IMR-90 (cell line): ENCODE results near the gene NPBWR2. TPM values are rescaled to one million over a fixed set of nuclear protein-coding genes. Genes with fewer than 3 reads are reported as not detected.

ENCODE experiments used
- ATAC-seq: fragments of 200-7000 bp; cut with Tn5 transposase; 2 replicates; pipeline ENCODE4 v1.9.1; 2020; ENCODE audit warnings: low read depth, mild to moderate bottlenecking, moderate library complexity
- BruUV-seq: library from RNA; stranded (reverse); fragments of 400-500 nt; replicated peaks from 2 replicates; lab custom pipeline; 2021; lab: Mats Ljungman, UMichigan
- CTCF ChIA-PET: fragments of 300-600 bp; formaldehyde crosslinking; extraction: SDS; loops from one replicate; lab custom pipeline; 2021; ENCODE audit warnings: antibody characterized with exemption; lab: Yijun Ruan, JAX
- POLR2A ChIA-PET: fragments of 300-600 bp; sonication (Branson Sonifier 250); formaldehyde crosslinking; loops from one replicate; lab custom pipeline; 2022; ENCODE audit warnings: antibody characterized with exemption; ENCODE audit not compliant: unreplicated experiment; lab: Charles Lee
- DNase-seq: peaks from one replicate; pipeline ENCODE4 v3.0.0; 2013
- H2AFZ ChIP-seq: replicated peaks from 2 replicates; pipeline ENCODE3; 2013; ENCODE audit warnings: low read length, mild to moderate bottlenecking; ENCODE audit not compliant: poor library complexity
- H2AK5ac ChIP-seq: 2 replicates; pipeline ENCODE4 v1.6.1; 2013; ENCODE audit warnings: low read depth, low read length, inconsistent platforms
- H2AK9ac ChIP-seq: replicated peaks from 2 replicates; pipeline ENCODE3; 2013; ENCODE audit warnings: mild to moderate bottlenecking, low read depth, low read length, moderate library complexity; ENCODE audit not compliant: poor library complexity
- H2BK120ac ChIP-seq: 2 replicates; pipeline ENCODE4 v1.6.1; 2013; ENCODE audit warnings: low read depth, low read length, inconsistent platforms
- H2BK15ac ChIP-seq: 3 replicates; pipeline ENCODE4 v1.6.1; 2013; ENCODE audit warnings: low read depth, low read length, inconsistent platforms
- H2BK20ac ChIP-seq: 2 replicates; pipeline ENCODE4 v1.6.1; 2013; ENCODE audit warnings: low read depth, mild to moderate bottlenecking, inconsistent platforms, low read length, moderate library complexity
- H2BK5ac ChIP-seq: 2 replicates; pipeline ENCODE4 v1.6.1; 2013; ENCODE audit warnings: mild to moderate bottlenecking, low read depth, low read length, inconsistent platforms; ENCODE audit not compliant: poor library complexity, severe bottlenecking
- H3K14ac ChIP-seq: replicated peaks from 2 replicates; pipeline ENCODE4 v1.6.1; 2013; ENCODE audit warnings: low read depth, low read length, inconsistent platforms
- H3K18ac ChIP-seq: 2 replicates; pipeline ENCODE4 v1.6.1; 2013; ENCODE audit warnings: low read depth, low read length, control low read depth
- H3K23ac ChIP-seq: 2 replicates; pipeline ENCODE4 v1.6.1; 2013; ENCODE audit warnings: low read depth, low read length, inconsistent platforms
- H3K27ac ChIP-seq: 2 replicates; pipeline ENCODE4 v1.5.1; 2013; ENCODE audit warnings: mild to moderate bottlenecking, control low read depth, low read length; ENCODE audit not compliant: insufficient read depth
- H3K27me3 ChIP-seq: 2 replicates; pipeline ENCODE4 v1.6.1; 2013; ENCODE audit warnings: low read length; ENCODE audit not compliant: control insufficient read depth, insufficient read depth
- H3K36me3 ChIP-seq: 2 replicates; pipeline ENCODE4 v1.6.1; 2013; ENCODE audit warnings: low read length, mixed read lengths; ENCODE audit not compliant: control insufficient read depth, insufficient read depth
- H3K4ac ChIP-seq: 2 replicates; pipeline ENCODE4 v1.6.1; 2013; ENCODE audit warnings: low read depth, low read length, inconsistent platforms
- H3K4me1 ChIP-seq: 2 replicates; pipeline ENCODE4 v1.6.1; 2013; ENCODE audit warnings: low read length, mixed read lengths; ENCODE audit not compliant: control insufficient read depth, insufficient read depth
- H3K4me2 ChIP-seq: 2 replicates; pipeline ENCODE4 v1.6.1; 2013; ENCODE audit warnings: low read depth, mild to moderate bottlenecking, control low read depth, low read length, moderate library complexity
- H3K4me3 ChIP-seq: 2 replicates; pipeline ENCODE4 v1.5.1; 2013; ENCODE audit warnings: low read depth, mild to moderate bottlenecking, control low read depth, low read length, moderate library complexity; ENCODE audit not compliant: insufficient read depth
- H3K56ac ChIP-seq: 2 replicates; pipeline ENCODE4 v1.6.1; 2013; ENCODE audit warnings: low read length, inconsistent platforms; ENCODE audit not compliant: insufficient read depth; ENCODE audit errors: extremely low read depth
- H3K79me1 ChIP-seq, 2 experiments: 2 replicates each; pipeline ENCODE4 v1.6.1; 2013; ENCODE audit warnings: low read length in 2 of 2, inconsistent platforms in 1 of 2, low read depth in 1 of 2
- H3K9ac ChIP-seq: 2 replicates; pipeline ENCODE4 v1.6.1; 2013; ENCODE audit warnings: low read depth, low read length, control low read depth
- H3K9me1 ChIP-seq: 2 replicates; pipeline ENCODE4 v1.6.1; 2013; ENCODE audit warnings: low read length, inconsistent platforms; ENCODE audit not compliant: insufficient read depth
- H3K9me3 ChIP-seq: 2 replicates; pipeline ENCODE4 v1.6.1; 2013; ENCODE audit warnings: low read length; ENCODE audit not compliant: control insufficient read depth, insufficient read depth
- H4K20me1 ChIP-seq: 2 replicates; pipeline ENCODE4 v1.6.1; 2013; ENCODE audit warnings: low read length, inconsistent platforms; ENCODE audit not compliant: insufficient read depth
- H4K5ac ChIP-seq: 2 replicates; pipeline ENCODE4 v1.6.1; 2013; ENCODE audit warnings: mild to moderate bottlenecking, low read depth, low read length, control low read depth
- H4K8ac ChIP-seq, 2 experiments: 2 replicates each; pipeline ENCODE4 v1.6.1; 2013; ENCODE audit warnings: low read depth in 2 of 2, low read length in 2 of 2, control low read depth in 1 of 2, inconsistent platforms in 1 of 2
- H4K91ac ChIP-seq: 2 replicates; pipeline ENCODE4 v1.6.1; 2013; ENCODE audit warnings: low read depth, low read length, inconsistent platforms; ENCODE audit not compliant: insufficient read depth
- CTCF ChIP-seq: conservative IDR thresholded peaks from 2 replicates; pipeline ENCODE4 v1.5.1; 2012; ENCODE audit warnings: mild to moderate bottlenecking, low read depth, low read length, improper control_type of control experiment
- MXI1 ChIP-seq: IDR thresholded peaks from 2 replicates; pipeline ENCODE4 v1.6.1; 2012; ENCODE audit warnings: low read depth, mild to moderate bottlenecking, low read length, moderate library complexity, borderline replicate concordance
- NFE2L2 ChIP-seq: fragments of 150-350 bp; IDR thresholded peaks from 2 replicates; pipeline ENCODE4 v1.6.1; 2016; ENCODE audit warnings: low read depth, mild to moderate bottlenecking, low read length
- POLR2A ChIP-seq: IDR thresholded peaks from 2 replicates; pipeline ENCODE4 v1.6.1; 2012; ENCODE audit warnings: mild to moderate bottlenecking, low read depth, low read length
- RFX5 ChIP-seq: IDR thresholded peaks from 2 replicates; pipeline ENCODE4 v1.8.0; 2012; ENCODE audit warnings: low read depth, mild to moderate bottlenecking, low read length, moderate library complexity
- WGBS, 2 experiments: methylation state at CpG; one replicate each; pipeline versions ENCODE4 v1.1.5 to v1.1.7; 2013; ENCODE audit warnings: missing lambda C conversion rate in 2 of 2; ENCODE audit not compliant: insufficient read length in 1 of 2; ENCODE audit errors: extremely low coverage in 2 of 2; 5-methylcytosine and 5-hydroxymethylcytosine counted together
- dilution Hi-C: fragments of 300-500 bp; cut with HindIII; formaldehyde crosslinking; loops from one replicate; pipeline ENCODE4 v1.14.3; 2018; ENCODE audit warnings: low sequenced_read_pairs; ENCODE audit not compliant: unreplicated experiment
- in situ Hi-C: fragments of 300-500 bp; cut with MboI; formaldehyde crosslinking; loops from 3 replicates; pipeline ENCODE4 v1.14.3; 2019; ENCODE audit warnings: low sequenced_read_pairs, inconsistent platforms, mixed read lengths
- intact Hi-C: fragments of 100-400 bp; cut with micrococcal nuclease; formaldehyde crosslinking; loops from 2 replicates; pipeline ENCODE4 v1.10.0; 2022
- polyA plus RNA-seq, 3 experiments: library from polyadenylated mRNA; depleted of rRNA; stranded (reverse); fragments of >200 nt; gene quantifications; 2 replicates each; pipeline ENCODE4 v1.2.3, GENCODE V29; 2012; ENCODE audit warnings: low replicate concordance in 1 of 3
- total RNA-seq: library from RNA; depleted of rRNA; stranded (reverse); fragments of >200 nt; gene quantifications from 2 replicates; pipeline ENCODE4 v1.2.3, GENCODE V29; 2012
- TF ChIP-seq, protein P1 (sequence below): fragments of 150-350 bp; IDR thresholded peaks from 2 replicates; pipeline ENCODE4 v1.6.1; 2016; ENCODE audit warnings: low read depth, mild to moderate bottlenecking, low read length, moderate library complexity, borderline replicate concordance

NPBWR2 gene
- total and polyA plus RNA-seq, 2 of the 4 experiments (the other 2 are of a cell fraction), result not detected

- H3K23ac ChIP-seq, result no peak overlapping the region
- H3K79me1 ChIP-seq, result no peaks in the 10 kb centered on the region
- DNase-seq, result no peak
- no peak overlapping the region for H3K4me2 ChIP-seq
- no peak overlapping the region for H2BK120ac ChIP-seq
- H3K9ac ChIP-seq, result no peak overlapping the region
- H4K5ac ChIP-seq, result no peak overlapping the region
- no peak overlapping the region for H2AFZ ChIP-seq
- in situ Hi-C loops (no loop called here), intact Hi-C loops (no loop called here), dilution Hi-C loops (no loop called here)
- no peak overlapping the region for H3K18ac ChIP-seq
- no peak overlapping the region for H3K4ac ChIP-seq
- no peaks in the 10 kb centered on the region for H4K20me1 ChIP-seq
- H3K14ac ChIP-seq, result no peak overlapping the region
- H2AK5ac ChIP-seq, result no peak overlapping the region
- ATAC-seq, result no peak
- peaks cover 53% of the 10 kb centered on the region for H3K27me3 ChIP-seq
- H3K36me3 ChIP-seq, result no peaks in the 10 kb centered on the region
- H3K56ac ChIP-seq, result no peak overlapping the region
- H3K9me1 ChIP-seq, result no peaks in the 10 kb centered on the region
- CTCF ChIA-PET, result no interaction called here
- BruUV-seq, result no TSS peak
- no peak overlapping the region for H2BK15ac ChIP-seq
- no peak overlapping the region for H2BK5ac ChIP-seq
- no peak overlapping the region for H4K91ac ChIP-seq
- H4K8ac ChIP-seq, result no peak overlapping the region
- POLR2A ChIA-PET, result no interaction called here
- no peak overlapping the region for H2AK9ac ChIP-seq
- WGBS, 2 experiments, result 88% methylated on average over 27 of the region's 39 CpGs; no CpG with 5 or more reads in 1 of the 2 experiments
- TF ChIP-seq NFE2L2, result no peak
- TF ChIP-seq, protein P1, sequence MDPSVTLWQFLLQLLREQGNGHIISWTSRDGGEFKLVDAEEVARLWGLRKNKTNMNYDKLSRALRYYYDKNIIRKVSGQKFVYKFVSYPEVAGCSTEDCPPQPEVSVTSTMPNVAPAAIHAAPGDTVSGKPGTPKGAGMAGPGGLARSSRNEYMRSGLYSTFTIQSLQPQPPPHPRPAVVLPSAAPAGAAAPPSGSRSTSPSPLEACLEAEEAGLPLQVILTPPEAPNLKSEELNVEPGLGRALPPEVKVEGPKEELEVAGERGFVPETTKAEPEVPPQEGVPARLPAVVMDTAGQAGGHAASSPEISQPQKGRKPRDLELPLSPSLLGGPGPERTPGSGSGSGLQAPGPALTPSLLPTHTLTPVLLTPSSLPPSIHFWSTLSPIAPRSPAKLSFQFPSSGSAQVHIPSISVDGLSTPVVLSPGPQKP, result no peak
- TF ChIP-seq POLR2A, result no peak
- no peak for TF ChIP-seq CTCF
- TF ChIP-seq MXI1, result no peak
- no peak for TF ChIP-seq RFX5
- no peak overlapping the region for H3K27ac ChIP-seq
- H2BK20ac ChIP-seq, result no peak overlapping the region
- H3K9me3 ChIP-seq, result no peaks in the 10 kb centered on the region
- no peak overlapping the region for H3K4me3 ChIP-seq
- H3K4me1 ChIP-seq, result no peaks in the 10 kb centered on the region
These were observed 1.4 kb downstream of the NPBWR2 start for GRCh38 chr20:64105846-64106434.
